B cell (primary cell): ENCODE measurements around the gene BRME1.

ENCODE experiments used
- CTCF ChIP-seq: fragments of 200-600 bp; IDR thresholded peaks from one replicate; pipeline ENCODE4 v1.8.0; 2022; ENCODE audit warnings: antibody characterized with exemption, mild to moderate bottlenecking
- EZH2 ChIP-seq: IDR thresholded peaks from 2 replicates; pipeline ENCODE4 v1.6.1; 2012; ENCODE audit warnings: borderline replicate concordance, low read depth, mild to moderate bottlenecking, moderate library complexity, low read length; ENCODE audit not compliant: insufficient read depth, poor library complexity, severe bottlenecking

GRCh38 chr19:13896227-13896626 is 9.7 kb downstream of the BRME1 start:
- TF ChIP-seq CTCF: no peak
- no peak for TF ChIP-seq EZH2
